HCT116 (cell line): ENCODE data around the gene UBR3. TPM values are rescaled to one million over a fixed set of nuclear protein-coding genes. Genes with fewer than 3 reads are reported as not detected.

Experiments
- ATAC-seq: fragments of 200-7000 bp; cut with Tn5 transposase; 2 replicates; pipeline ENCODE4 v1.9.1; 2020; ENCODE audit warnings: mild to moderate bottlenecking, moderate library complexity
- BruUV-seq: library from RNA; stranded (reverse); fragments of 400-500 nt; replicated peaks from 2 replicates; lab custom pipeline; 2021; lab: Mats Ljungman, UMichigan
- CTCF ChIA-PET: fragments of 300-600 bp; sonication (Branson Sonifier 250); formaldehyde crosslinking; loops from one replicate; lab custom pipeline; 2021; ENCODE audit warnings: antibody characterized with exemption; lab: Charles Lee
- POLR2A ChIA-PET: fragments of 300-600, 350-600 bp; sonication (Branson Sonifier 250); formaldehyde crosslinking; loops from one replicate; lab custom pipeline; 2021; ENCODE audit warnings: antibody characterized with exemption; lab: Charles Lee
- RAD21 ChIA-PET, 2 experiments: fragments of 300-600 bp; sonication (Branson Sonifier 250); formaldehyde crosslinking; loops; one replicate each; lab custom pipeline; 2023; ENCODE audit warnings: low total read pairs in 2 of 2; ENCODE audit not compliant: uncharacterized antibody in 2 of 2, unreplicated experiment in 2 of 2, low non-redundant PET in 1 of 2; lab: Charles Lee
- DNase-seq: peaks from one replicate; pipeline ENCODE4 v3.0.0-alpha.2; 2010; ENCODE audit warnings: low read depth, low spot score
- H2AFZ ChIP-seq: fragments of 200-600 bp; shearing (Covaris generic), sonication (generic); 2 replicates; pipeline ENCODE4 v1.6.1; 2017; ENCODE audit warnings: low read depth, mixed run types, mixed read lengths, antibody characterized with exemption, low read length; ENCODE audit not compliant: poor library complexity, severe bottlenecking
- H3K27ac ChIP-seq: 2 replicates; pipeline ENCODE4 v1.5.1; 2012; ENCODE audit warnings: low read depth, low read length
- H3K27me3 ChIP-seq: fragments of 200-600 bp; sonication (generic); 2 replicates; pipeline ENCODE4 v1.6.1; 2016; ENCODE audit warnings: mixed run types, low read length, mixed read lengths; ENCODE audit not compliant: insufficient read depth
- H3K36me3 ChIP-seq, 2 experiments: fragments of 200-500 bp in 1 of 2; fragments of 200-600 bp in 1 of 2; sonication (Bioruptor generic) in 1 of 2; sonication (generic) in 1 of 2; 2 replicates each; pipeline versions ENCODE4 v1.5.1 to v1.6.1; 2014 to 2016; ENCODE audit warnings: low read length in 2 of 2, inconsistent platforms in 1 of 2, mixed read lengths in 1 of 2, mixed run types in 1 of 2; ENCODE audit not compliant: insufficient read depth in 2 of 2, control insufficient read depth in 1 of 2
- H3K4me1 ChIP-seq, 2 experiments: fragments of 200-600 bp in 1 of 2; sonication (generic) in 1 of 2; 2 replicates each; pipeline versions ENCODE4 v1.5.1 to v1.6.1; 2012 to 2017; ENCODE audit warnings: low read length in 2 of 2, inconsistent platforms in 1 of 2, mild to moderate bottlenecking in 1 of 2, mixed read lengths in 1 of 2, mixed run types in 1 of 2, moderate library complexity in 1 of 2; ENCODE audit not compliant: insufficient read depth in 2 of 2, control insufficient read depth in 1 of 2
- H3K4me2 ChIP-seq: fragments of 200-600 bp; sonication (generic); 2 replicates; pipeline ENCODE4 v1.6.1; 2017; ENCODE audit warnings: mixed run types, low read length, mixed read lengths
- H3K4me3 ChIP-seq, 2 experiments: fragments of 200-600 bp in 1 of 2; sonication (generic) in 1 of 2; replicated peaks in 1 of 2; 2 replicates each; pipeline ENCODE4 v1.5.1; 2011 to 2016; ENCODE audit warnings: low read length in 2 of 2, control low read depth in 1 of 2, low read depth in 1 of 2, mild to moderate bottlenecking in 1 of 2, mixed read lengths in 1 of 2, mixed run types in 1 of 2
- H3K79me2 ChIP-seq: fragments of 200-600 bp; sonication (generic); 2 replicates; pipeline ENCODE4 v1.6.1; 2017; ENCODE audit warnings: mild to moderate bottlenecking, mixed run types, low read length, moderate library complexity, mixed read lengths; ENCODE audit not compliant: insufficient read depth
- H3K9ac ChIP-seq: fragments of 200-600 bp; sonication (generic); 2 replicates; pipeline ENCODE4 v1.6.1; 2016; ENCODE audit warnings: low read length, mixed read lengths
- H3K9me2 ChIP-seq: fragments of 200-600 bp; sonication (generic), shearing (Covaris generic); 2 replicates; pipeline ENCODE4 v1.6.1; 2017; ENCODE audit warnings: mixed run types, mild to moderate bottlenecking, moderate library complexity; ENCODE audit not compliant: insufficient read depth
- H3K9me3 ChIP-seq, 2 experiments: fragments of 200-500 bp in 1 of 2; fragments of 200-600 bp in 1 of 2; sonication (Bioruptor generic) in 1 of 2; sonication (generic) in 1 of 2; 2 replicates each; pipeline ENCODE4 v1.6.1; 2014 to 2017; ENCODE audit warnings: low read length in 2 of 2, mixed read lengths in 2 of 2, inconsistent platforms in 1 of 2, low read depth in 1 of 2, mild to moderate bottlenecking in 1 of 2, mixed run types in 1 of 2, moderate library complexity in 1 of 2; ENCODE audit not compliant: control insufficient read depth in 1 of 2, insufficient read depth in 1 of 2
- H4K20me1 ChIP-seq: fragments of 200-600 bp; sonication (generic), shearing (Covaris generic); 2 replicates; pipeline ENCODE4 v1.6.1; 2017; ENCODE audit warnings: mixed run types, mild to moderate bottlenecking, moderate library complexity; ENCODE audit not compliant: insufficient read depth
- ELF1 ChIP-seq: IDR thresholded peaks from 2 replicates; pipeline ENCODE4 v1.6.1; 2012; ENCODE audit warnings: low read depth, borderline replicate concordance
- REST ChIP-seq: IDR thresholded peaks from 2 replicates; pipeline ENCODE4 v1.6.1; 2012; ENCODE audit warnings: low read depth
- intact Hi-C: fragments of 100-400 bp; cut with micrococcal nuclease; formaldehyde crosslinking; loops from 2 replicates; pipeline ENCODE4 v1.10.0; 2022
- total RNA-seq: library from RNA; stranded (reverse); gene quantifications from one replicate; pipeline ENCODE4 v1.2.1, GENCODE V29; 2021; ENCODE audit not compliant: unreplicated experiment

The UBR3 gene
- total RNA-seq, 1 experiment from 2014 or later: 29.5 TPM

GRCh38 chr2:170017860-170018532, 190.7 kb downstream of the UBR3 start:
- Histone ChIP-seq H2AFZ (no peak overlapping the region), H3K27me3 (no peaks in the 10 kb centered on the region), H3K9ac (no peak overlapping the region), H3K4me3 (no peak overlapping the region), H3K9me3 (no peaks in the 10 kb centered on the region), H3K4me1 (no peaks in the 10 kb centered on the region), H3K36me3 (no peaks in the 10 kb centered on the region; a peak in 1 of 4 replicates), H3K4me2 (no peak overlapping the region), H3K9me2 (no peaks in the 10 kb centered on the region), H4K20me1 (no peaks in the 10 kb centered on the region), H3K79me2 (no peaks in the 10 kb centered on the region), H3K27ac (no peak overlapping the region)
- CTCF ChIA-PET: no interaction called here
- intact Hi-C loops: no loop called here
- ATAC-seq (no peak), DNase-seq (no peak)
- RAD21 ChIA-PET: no interaction called here
- BruUV-seq: no TSS peak
- POLR2A ChIA-PET: no interaction called here
- no peak for TF ChIP-seq ELF1

- no peak overlapping the region for H3K9ac ChIP-seq
- no peaks in the 10 kb centered on the region for H3K36me3 ChIP-seq
- no TSS peak for BruUV-seq
- ChIA-PET RAD21 (no interaction called here), CTCF (no interaction called here), POLR2A (no interaction called here)
- no peaks in the 10 kb centered on the region for H3K9me2 ChIP-seq
- no peak for TF ChIP-seq REST
- no peaks in the 10 kb centered on the region for H3K79me2 ChIP-seq
- H3K4me3 ChIP-seq: no peak overlapping the region
- ATAC-seq: no peak
- H2AFZ ChIP-seq: no peak overlapping the region
- H3K9me3 ChIP-seq: no peaks in the 10 kb centered on the region
- no peak overlapping the region for H3K4me2 ChIP-seq
- H4K20me1 ChIP-seq: no peaks in the 10 kb centered on the region
- H3K27me3 ChIP-seq: no peaks in the 10 kb centered on the region
- intact Hi-C loops: no loop called here
- no peak for DNase-seq
- no peak overlapping the region for H3K27ac ChIP-seq
- H3K4me1 ChIP-seq: no peaks in the 10 kb centered on the region
Observed at GRCh38 chr2:170019060-170019805, 192.0 kb downstream of the UBR3 start.
